AG20443 (cell line): ENCODE data around the gene PTPN4.

ENCODE experiments used
- DNase-seq: peaks from one replicate; pipeline ENCODE4 v3.0.0; 2012; ENCODE audit warnings: low spot score, mixed read lengths

The PTPN4 gene

DNA sequence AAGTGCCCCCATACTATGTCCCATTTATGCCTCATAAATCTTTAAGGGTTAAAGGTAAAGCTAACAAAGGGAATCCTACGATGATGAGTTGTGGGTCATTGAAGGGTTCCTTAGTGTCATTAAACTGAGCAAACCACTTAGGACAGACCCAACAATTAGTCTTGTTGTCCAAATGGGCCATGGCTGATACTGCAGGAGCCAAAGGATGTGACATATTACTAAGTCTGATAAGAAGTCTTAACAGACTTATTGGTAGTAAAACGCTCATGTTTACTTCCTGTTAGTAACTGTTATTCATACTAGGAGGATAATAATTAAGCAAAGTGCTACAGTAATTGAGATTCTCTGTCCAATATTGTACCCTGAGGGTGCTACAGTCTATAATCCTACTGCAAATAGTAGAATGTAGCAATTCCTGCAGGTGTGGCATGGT is 96.8 kb downstream of the PTPN4 start:
- no peak for DNase-seq

GRCh38 chr2:119857742-119858141 is 98.0 kb downstream of the PTPN4 start:
- DNase-seq = no peak

- DNase-seq = no peak
Measured at GRCh38 chr2:119859528-119859927, 99.8 kb downstream of the PTPN4 start.

- no peak for DNase-seq
Measured at GRCh38 chr2:119860924-119861323, 101.2 kb downstream of the PTPN4 start.

- DNase-seq = no peak
Measured at GRCh38 chr2:119862127-119862889, 102.6 kb downstream of the PTPN4 start.

- no peak for DNase-seq
Measured at GRCh38 chr2:119864318-119864717, 104.6 kb downstream of the PTPN4 start.

DNA sequence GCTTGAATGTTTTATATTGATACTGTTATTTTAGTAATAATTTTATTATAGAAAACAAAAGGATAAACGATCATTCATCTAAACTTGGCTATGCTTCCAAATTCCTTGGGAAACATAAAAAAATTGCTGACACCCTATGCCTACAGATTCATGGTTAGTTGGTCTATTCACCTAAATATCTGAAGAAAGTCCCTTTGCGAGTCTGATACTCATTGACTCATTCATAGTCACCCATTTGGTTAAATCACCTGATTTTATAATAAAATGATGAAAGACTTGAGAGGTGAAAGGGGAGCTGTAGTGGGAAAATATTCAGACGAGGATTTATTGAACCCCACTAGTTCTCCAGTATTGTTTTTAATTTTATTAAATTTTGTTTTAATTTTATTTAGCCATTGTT is 112.0 kb downstream of the PTPN4 start:
- DNase-seq = no peak

DNA sequence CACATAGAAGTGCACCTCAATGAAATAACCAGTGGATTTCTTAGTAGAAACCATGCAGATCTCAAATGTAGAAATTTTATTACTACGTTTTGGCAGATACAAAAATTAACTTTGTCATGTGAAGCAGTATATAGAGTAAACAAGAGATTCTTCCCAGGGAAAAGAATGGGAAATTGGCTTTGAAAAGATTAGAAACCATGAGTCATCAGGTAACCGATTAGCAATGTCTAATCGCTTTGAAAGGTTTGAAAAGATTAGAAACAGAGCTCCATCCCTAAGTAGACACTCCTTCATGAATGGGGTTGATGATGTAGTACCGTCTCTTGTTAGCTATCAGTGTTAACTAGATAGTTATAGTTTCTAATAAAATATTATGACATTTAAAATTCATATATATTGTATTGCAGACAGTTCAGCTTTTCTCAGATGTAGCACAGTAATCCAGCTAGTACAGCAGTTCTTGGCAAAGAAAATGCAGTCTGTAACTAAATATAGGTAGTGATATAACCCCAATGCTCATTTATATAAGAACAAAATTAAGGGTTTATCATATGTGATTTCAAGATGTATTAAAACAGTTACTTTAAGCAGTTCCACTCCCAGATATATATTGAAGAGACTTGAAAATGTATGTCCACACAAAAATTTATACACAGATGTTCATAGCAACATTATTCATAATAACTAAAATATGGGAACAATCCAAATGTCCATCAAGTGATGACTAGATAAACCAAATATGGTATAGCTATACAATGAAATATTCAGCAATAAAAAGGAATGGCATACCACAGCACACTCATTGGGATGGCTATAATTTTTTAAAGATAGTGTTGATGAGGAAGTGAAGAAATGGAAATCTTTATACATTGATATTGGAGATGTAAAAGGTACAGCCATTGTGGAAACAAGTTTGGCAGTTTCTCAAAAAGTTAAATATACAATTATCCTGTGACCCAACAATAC is 113.9 kb downstream of the PTPN4 start:
- DNase-seq = no peak

- DNase-seq = no peak
Measured at GRCh38 chr2:119879502-119879901, 119.8 kb downstream of the PTPN4 start.

DNA sequence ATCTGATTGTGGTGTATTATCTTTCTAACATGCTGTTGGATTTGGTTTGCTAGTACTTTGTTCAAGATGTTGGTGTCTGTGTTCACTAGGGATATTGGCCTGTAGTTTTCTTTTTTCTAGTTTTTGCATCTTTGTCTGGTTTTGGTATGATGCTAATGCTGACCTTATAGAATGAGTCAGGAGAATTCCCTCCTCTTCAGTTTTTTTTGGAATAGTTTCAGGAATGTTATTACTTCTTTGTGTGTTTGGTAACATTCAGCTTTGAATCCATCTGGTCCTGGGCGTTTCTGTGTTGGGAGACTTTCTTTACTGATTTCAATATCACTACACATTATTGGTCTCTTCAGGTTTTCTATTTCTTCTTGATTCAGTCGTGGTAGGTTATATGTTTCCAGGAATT is 129.0 kb downstream of the PTPN4 start:
- peak; percentile 62 for DNase-seq

GRCh38 chr2:119897736-119898395 is 138.1 kb downstream of the PTPN4 start:
- DNase-seq = no peak

- DNase-seq = no peak
Measured at GRCh38 chr2:119901013-119901412, 141.3 kb downstream of the PTPN4 start.

DNA sequence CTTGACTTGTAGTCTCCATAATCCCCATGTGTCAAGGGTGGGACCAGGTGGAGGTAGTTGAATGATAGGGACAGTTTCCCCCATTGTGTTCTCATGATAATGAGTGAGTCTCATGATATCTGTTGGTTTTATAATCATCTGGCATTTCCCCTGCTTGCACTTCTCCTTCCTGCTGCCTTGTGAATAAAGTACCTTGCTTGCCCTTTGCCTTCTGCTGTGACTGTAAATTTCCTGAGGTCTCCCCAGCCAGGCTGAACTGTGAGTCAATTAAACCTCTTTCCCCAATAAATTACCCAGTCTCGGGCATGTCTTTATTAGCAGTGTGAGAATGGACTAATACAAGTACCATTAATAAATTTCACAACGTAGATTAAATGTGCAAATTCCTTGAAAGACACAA is 150.8 kb downstream of the PTPN4 start:
- no peak for DNase-seq

DNA sequence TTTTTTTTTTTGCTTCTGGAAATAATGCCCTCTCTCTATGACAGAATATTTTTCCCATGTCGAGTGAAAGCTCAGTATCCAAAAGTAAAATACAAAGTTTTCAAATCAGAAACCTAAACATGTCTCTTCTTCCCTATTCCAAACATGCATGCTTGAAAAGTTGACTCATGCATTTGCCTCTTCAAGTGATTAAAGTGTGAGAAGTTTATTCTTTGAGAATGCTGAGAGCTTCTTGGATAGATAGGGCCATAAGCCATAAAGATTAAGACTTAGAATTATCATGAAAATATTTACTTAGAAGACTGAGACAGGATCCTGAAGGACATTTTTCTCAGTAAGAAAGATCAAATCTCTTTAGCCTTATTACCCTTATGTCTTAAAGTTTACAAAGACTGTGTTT is 154.5 kb downstream of the PTPN4 start:
- DNase-seq = no peak

- no peak for DNase-seq
Measured at GRCh38 chr2:119921825-119922224, 162.1 kb downstream of the PTPN4 start.

GRCh38 chr2:119922699-119923098 is 163.0 kb downstream of the PTPN4 start:
- no peak for DNase-seq

- no peak for DNase-seq
Measured at GRCh38 chr2:119929537-119929936, 169.8 kb downstream of the PTPN4 start.

DNA sequence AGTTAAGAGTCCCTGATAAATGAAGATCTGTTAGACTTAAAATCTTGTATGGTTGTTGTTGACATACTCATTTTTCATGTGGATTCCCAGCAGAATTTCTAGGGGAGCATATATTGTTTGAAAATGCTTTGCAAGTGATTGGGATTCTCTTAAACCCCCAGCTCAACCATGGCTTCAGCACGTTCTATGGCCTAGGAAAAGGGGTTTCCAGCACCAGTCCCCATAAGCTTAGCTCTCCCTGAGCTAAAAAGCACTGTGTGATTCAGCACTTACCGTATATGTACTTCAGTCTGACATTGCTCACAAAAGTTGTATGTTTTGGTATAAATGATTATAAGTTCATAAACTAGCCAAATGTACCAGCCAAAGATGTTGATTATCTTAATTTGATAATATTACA is 173.1 kb downstream of the PTPN4 start:
- DNase-seq = no peak

GRCh38 chr2:119934319-119934718 is 174.6 kb downstream of the PTPN4 start:
- no peak for DNase-seq

DNA sequence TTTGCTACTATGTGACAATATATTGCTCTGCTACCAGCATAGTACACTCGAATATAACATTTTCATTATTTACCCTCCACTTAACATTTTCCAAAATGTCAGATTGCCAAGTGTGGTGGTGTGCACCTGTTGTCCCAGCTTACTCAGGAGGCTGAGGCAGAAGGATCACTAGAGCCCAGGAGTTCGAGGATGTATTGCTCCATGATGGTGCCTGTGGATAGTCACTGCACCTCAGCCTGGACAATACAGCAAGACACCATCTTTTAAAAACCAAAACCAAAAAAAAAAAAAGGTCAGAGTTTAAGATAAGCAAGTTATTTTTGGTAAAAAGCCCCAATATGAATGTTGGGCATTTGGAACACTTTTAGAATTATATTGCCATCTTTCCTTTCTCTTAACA is 178.0 kb downstream of the PTPN4 start:
- no peak for DNase-seq

DNA sequence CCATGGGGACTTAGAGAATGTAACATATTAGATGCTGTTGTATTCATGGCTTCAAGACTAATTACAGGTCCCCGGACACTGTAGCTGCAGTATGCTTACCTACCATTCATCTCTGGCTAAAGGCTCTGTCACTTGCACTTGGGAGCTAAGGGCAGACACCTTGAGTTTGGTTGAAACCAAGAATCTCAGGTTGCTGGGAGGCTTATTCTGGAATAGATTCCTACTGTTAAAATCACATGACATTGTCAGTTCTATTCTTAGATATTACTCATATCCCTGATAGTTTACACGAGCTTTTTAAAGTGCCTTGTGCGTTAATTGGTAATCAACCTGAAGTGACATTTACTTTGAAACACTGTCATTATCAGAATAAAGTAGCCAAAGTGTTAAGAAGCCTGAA is 180.2 kb downstream of the PTPN4 start:
- DNase-seq = no peak

DNA sequence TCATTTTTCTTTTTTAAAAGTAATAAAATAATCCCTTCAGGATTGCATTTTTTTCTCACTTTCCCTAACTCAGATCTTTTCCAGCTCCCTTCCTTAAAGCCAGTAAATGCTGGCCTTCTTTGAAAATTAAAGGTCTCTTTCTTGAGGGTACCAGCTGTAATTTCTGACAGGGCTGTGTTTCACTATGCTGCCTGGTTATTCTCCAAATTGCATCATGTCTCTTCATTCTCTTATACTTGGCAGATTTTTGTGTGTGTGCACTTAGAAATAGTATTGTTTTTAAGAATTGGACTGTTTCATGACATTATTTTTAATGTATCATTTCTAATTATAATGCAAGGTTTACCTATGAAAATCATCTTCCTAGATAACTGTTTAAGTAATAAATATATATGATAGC is 181.1 kb downstream of the PTPN4 start:
- DNase-seq = no peak

DNA sequence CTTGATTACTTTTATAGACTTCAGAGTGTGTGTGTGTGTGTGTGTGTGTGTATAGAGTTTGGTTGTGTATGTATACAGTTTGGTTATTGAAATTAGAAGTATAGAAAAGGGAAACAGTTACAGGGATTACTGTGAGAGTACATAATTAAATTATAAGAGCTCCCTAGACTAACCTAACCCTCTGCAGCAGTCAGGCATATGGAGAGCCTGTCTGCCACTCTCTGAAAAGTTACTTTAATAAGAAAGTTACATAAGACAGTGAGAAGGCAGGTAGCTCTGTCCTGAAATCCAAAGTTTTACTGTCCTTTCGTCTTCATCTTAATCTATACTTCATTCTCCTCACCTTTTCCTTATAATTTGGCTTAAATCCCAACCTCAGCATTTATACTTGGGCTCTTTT is 181.7 kb downstream of the PTPN4 start:
- no peak for DNase-seq
